Measurements from ENCODE around the gene NSFL1C.
A peak's percentile ranks its signal among the peaks of the same experiment; 100 is the strongest.

The NSFL1C gene

GRCh38 chr20:1429143-1429728 is 37.4 kb downstream of the NSFL1C start:
- TF ChIP-seq, protein P1, sequence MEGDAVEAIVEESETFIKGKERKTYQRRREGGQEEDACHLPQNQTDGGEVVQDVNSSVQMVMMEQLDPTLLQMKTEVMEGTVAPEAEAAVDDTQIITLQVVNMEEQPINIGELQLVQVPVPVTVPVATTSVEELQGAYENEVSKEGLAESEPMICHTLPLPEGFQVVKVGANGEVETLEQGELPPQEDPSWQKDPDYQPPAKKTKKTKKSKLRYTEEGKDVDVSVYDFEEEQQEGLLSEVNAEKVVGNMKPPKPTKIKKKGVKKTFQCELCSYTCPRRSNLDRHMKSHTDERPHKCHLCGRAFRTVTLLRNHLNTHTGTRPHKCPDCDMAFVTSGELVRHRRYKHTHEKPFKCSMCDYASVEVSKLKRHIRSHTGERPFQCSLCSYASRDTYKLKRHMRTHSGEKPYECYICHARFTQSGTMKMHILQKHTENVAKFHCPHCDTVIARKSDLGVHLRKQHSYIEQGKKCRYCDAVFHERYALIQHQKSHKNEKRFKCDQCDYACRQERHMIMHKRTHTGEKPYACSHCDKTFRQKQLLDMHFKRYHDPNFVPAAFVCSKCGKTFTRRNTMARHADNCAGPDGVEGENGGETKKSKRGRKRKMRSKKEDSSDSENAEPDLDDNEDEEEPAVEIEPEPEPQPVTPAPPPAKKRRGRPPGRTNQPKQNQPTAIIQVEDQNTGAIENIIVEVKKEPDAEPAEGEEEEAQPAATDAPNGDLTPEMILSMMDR (IDR thresholded peaks at IDR 0.05; ENCODE audit: control insufficient read depth, insufficient read depth, low read depth, low read length, missing control alignments) = no peak
- DNase-seq (ENCODE audit: low read depth) = no peak

GRCh38 chr20:1427457-1428054 is 39.1 kb downstream of the NSFL1C start:
- no peak for DNase-seq (ENCODE audit: low read depth)
- TF ChIP-seq, protein P1 (IDR thresholded peaks at IDR 0.05; ENCODE audit: control insufficient read depth, insufficient read depth, low read depth, low read length, missing control alignments) = peak; percentile 0
- no peak overlapping the region for H3K4me3 ChIP-seq (ENCODE audit: control insufficient read depth, low read depth, low read length)

More at GRCh38 chr20:1429143-1429728, 37.4 kb downstream of the NSFL1C start:
- H3K4me3 ChIP-seq (ENCODE audit: control insufficient read depth, low read depth, low read length) = no peak overlapping the region

- H3K4me3 ChIP-seq (ENCODE audit: control insufficient read depth, low read depth, low read length) = no peak overlapping the region
- TF ChIP-seq, protein P1 (IDR thresholded peaks at IDR 0.05; ENCODE audit: control insufficient read depth, insufficient read depth, low read depth, low read length, missing control alignments) = no peak
- DNase-seq (ENCODE audit: low read depth) = no peak
These were observed 40.3 kb downstream of the NSFL1C start for GRCh38 chr20:1426231-1426849.

GRCh38 chr20:1424336-1424735 is 42.3 kb downstream of the NSFL1C start:
- TF ChIP-seq, protein P1 (IDR thresholded peaks at IDR 0.05; ENCODE audit: control insufficient read depth, insufficient read depth, low read depth, low read length, missing control alignments) = no peak
- no peak overlapping the region for H3K4me3 ChIP-seq (ENCODE audit: control insufficient read depth, low read depth, low read length)
- no peak for DNase-seq (ENCODE audit: low read depth)

DNA sequence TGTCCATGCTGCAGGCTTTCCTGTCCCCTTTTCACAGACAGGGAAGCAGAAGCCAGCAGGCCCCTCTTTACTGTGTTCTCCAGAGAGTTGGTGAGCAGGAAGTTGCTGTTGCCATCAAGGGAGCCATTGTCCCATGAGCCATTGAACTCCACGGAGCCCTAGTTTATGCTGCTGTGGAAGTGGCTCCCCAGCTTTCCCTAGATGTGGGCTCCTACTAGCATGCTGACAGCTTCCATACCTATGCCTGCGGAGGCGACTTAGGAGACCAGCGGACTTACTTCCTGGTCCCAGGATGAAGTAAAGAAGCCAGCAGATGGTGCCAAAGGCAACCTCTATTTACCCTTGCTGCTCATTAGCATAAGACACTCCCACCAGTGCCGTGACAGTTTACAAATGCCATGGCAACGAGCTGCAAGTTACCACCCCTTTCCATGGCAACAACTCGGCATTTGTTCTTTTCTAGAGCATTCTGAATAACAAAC is 43.0 kb downstream of the NSFL1C start:
- no peak overlapping the region for H3K4me3 ChIP-seq (ENCODE audit: control insufficient read depth, low read depth, low read length)
- TF ChIP-seq, protein P1 (IDR thresholded peaks at IDR 0.05; ENCODE audit: control insufficient read depth, insufficient read depth, low read depth, low read length, missing control alignments) = no peak
- DNase-seq (ENCODE audit: low read depth) = no peak

DNA sequence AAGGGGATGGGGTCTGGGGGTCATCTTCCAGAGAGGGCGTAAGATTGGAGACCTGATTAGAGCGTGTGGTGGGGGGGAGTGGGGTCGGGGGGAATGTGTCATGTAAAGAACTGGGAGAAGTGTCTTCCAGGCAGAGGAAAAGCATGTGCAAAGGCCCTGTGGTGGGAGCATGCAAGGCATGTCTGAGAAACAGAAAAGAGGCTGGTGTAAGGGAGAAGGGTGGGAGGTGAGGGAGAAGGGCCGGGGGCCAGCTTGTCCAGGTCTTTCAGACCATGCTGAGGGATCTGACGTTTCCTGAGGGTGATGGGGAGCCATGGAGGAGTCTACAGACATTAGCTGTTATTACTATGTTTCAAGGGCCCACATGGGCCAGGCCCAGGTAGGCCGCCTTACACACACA is 43.4 kb downstream of the NSFL1C start:
- no peak for DNase-seq (ENCODE audit: low read depth)
- TF ChIP-seq, protein P1 (IDR thresholded peaks at IDR 0.05; ENCODE audit: control insufficient read depth, insufficient read depth, low read depth, low read length, missing control alignments) = no peak
- no peak overlapping the region for H3K4me3 ChIP-seq (ENCODE audit: control insufficient read depth, low read depth, low read length)

Data from AG09309 (cell line).